ENCODE results near the gene HERPUD1.

The HERPUD1 gene

GRCh38 chr16:56923481-56924091 lies 8.4 kb upstream of the HERPUD1 start:
- H3K79me2 ChIP-seq (ENCODE audit: insufficient read depth, low read length) = no peaks in the 10 kb centered on the region
- TF ChIP-seq EZH2 (IDR thresholded peaks at IDR 0.05; ENCODE audit: borderline replicate concordance, low read depth, low read length, severe bottlenecking) (no peak), CTCF (IDR thresholded peaks at IDR 0.05; ENCODE audit: borderline replicate concordance, extremely low read depth, low read length, poor library complexity, severe bottlenecking) (no peak)
- H3K27me3 ChIP-seq (ENCODE audit: insufficient read depth, low read length, poor library complexity) = no peaks in the 10 kb centered on the region
- no peak overlapping the region for H3K9ac ChIP-seq (ENCODE audit: low read depth, low read length)
- no peak overlapping the region for H3K4me2 ChIP-seq (ENCODE audit: insufficient read depth, low read length)
- no peaks in the 10 kb centered on the region for H3K36me3 ChIP-seq (ENCODE audit: insufficient read depth, low read length)
- H3K27ac ChIP-seq (ENCODE audit: low read length) = no peak overlapping the region
- ATAC-seq (ENCODE audit: insufficient read depth, low read depth) = no peak
- H2AFZ ChIP-seq (ENCODE audit: low read depth, low read length) = no peak overlapping the region
- peaks cover 10% of the 10 kb centered on the region for H3K4me1 ChIP-seq (ENCODE audit: insufficient read depth, low read length)
- no peak for DNase-seq
- H4K20me1 ChIP-seq (ENCODE audit: insufficient read depth, low read length) = no peaks in the 10 kb centered on the region
- no peak overlapping the region for H3K4me3 ChIP-seq (ENCODE audit: low read depth in 1 of 2, low read length in 2 of 2)
- H3K9me3 ChIP-seq (ENCODE audit: insufficient read depth, low read length, severe bottlenecking) = no peaks in the 10 kb centered on the region

- TF ChIP-seq EZH2 (IDR thresholded peaks at IDR 0.05; ENCODE audit: borderline replicate concordance, low read depth, low read length, severe bottlenecking) (no peak), CTCF (IDR thresholded peaks at IDR 0.05; ENCODE audit: borderline replicate concordance, extremely low read depth, low read length, poor library complexity, severe bottlenecking) (no peak)
- no peak overlapping the region for H3K4me2 ChIP-seq (ENCODE audit: insufficient read depth, low read length)
- H3K27ac ChIP-seq (ENCODE audit: low read length) = no peak overlapping the region
- no peak overlapping the region for H3K9ac ChIP-seq (ENCODE audit: low read depth, low read length)
- no peaks in the 10 kb centered on the region for H3K9me3 ChIP-seq (ENCODE audit: insufficient read depth, low read length, severe bottlenecking)
- peaks cover 20% of the 10 kb centered on the region for H3K4me1 ChIP-seq (ENCODE audit: insufficient read depth, low read length)
- no peak for ATAC-seq (ENCODE audit: insufficient read depth, low read depth)
- H2AFZ ChIP-seq (ENCODE audit: low read depth, low read length) = no peak overlapping the region
- no peak overlapping the region for H3K4me3 ChIP-seq (ENCODE audit: low read depth in 1 of 2, low read length in 2 of 2)
- no peaks in the 10 kb centered on the region for H4K20me1 ChIP-seq (ENCODE audit: insufficient read depth, low read length)
- peaks cover 5% of the 10 kb centered on the region for H3K79me2 ChIP-seq (ENCODE audit: insufficient read depth, low read length)
- H3K36me3 ChIP-seq (ENCODE audit: insufficient read depth, low read length) = peaks cover 4% of the 10 kb centered on the region; the same call in 1 of the 2 replicates
- no peaks in the 10 kb centered on the region for H3K27me3 ChIP-seq (ENCODE audit: insufficient read depth, low read length, poor library complexity)
- DNase-seq = no peak
Measured at GRCh38 chr16:56927471-56927870, 4.5 kb upstream of the HERPUD1 start.

- H3K4me3 ChIP-seq (ENCODE audit: low read depth in 1 of 2, low read length in 2 of 2) = no peak overlapping the region
- TF ChIP-seq CTCF (IDR thresholded peaks at IDR 0.05; ENCODE audit: borderline replicate concordance, extremely low read depth, low read length, poor library complexity, severe bottlenecking) (no peak), EZH2 (IDR thresholded peaks at IDR 0.05; ENCODE audit: borderline replicate concordance, low read depth, low read length, severe bottlenecking) (no peak)
- H2AFZ ChIP-seq (ENCODE audit: low read depth, low read length) = no peak overlapping the region
- H3K36me3 ChIP-seq (ENCODE audit: insufficient read depth, low read length) = peaks cover 9% of the 10 kb centered on the region; the same call in 1 of the 2 replicates
- no peak for DNase-seq
- peaks cover 9% of the 10 kb centered on the region; the same call in 1 of the 2 replicates for H4K20me1 ChIP-seq (ENCODE audit: insufficient read depth, low read length)
- ATAC-seq (ENCODE audit: insufficient read depth, low read depth) = no peak
- no peak overlapping the region for H3K9ac ChIP-seq (ENCODE audit: low read depth, low read length)
- H3K27me3 ChIP-seq (ENCODE audit: insufficient read depth, low read length, poor library complexity) = no peaks in the 10 kb centered on the region
- peaks cover 27% of the 10 kb centered on the region for H3K79me2 ChIP-seq (ENCODE audit: insufficient read depth, low read length)
- no peak overlapping the region for H3K27ac ChIP-seq (ENCODE audit: low read length)
- H3K9me3 ChIP-seq (ENCODE audit: insufficient read depth, low read length, severe bottlenecking) = no peaks in the 10 kb centered on the region
- peaks cover 38% of the 10 kb centered on the region for H3K4me1 ChIP-seq (ENCODE audit: insufficient read depth, low read length)
- no peak overlapping the region for H3K4me2 ChIP-seq (ENCODE audit: insufficient read depth, low read length)
Measured at GRCh38 chr16:56929639-56930038, 2.3 kb upstream of the HERPUD1 start.
